Measurements from ENCODE around the gene PLEKHA8.

DNA sequence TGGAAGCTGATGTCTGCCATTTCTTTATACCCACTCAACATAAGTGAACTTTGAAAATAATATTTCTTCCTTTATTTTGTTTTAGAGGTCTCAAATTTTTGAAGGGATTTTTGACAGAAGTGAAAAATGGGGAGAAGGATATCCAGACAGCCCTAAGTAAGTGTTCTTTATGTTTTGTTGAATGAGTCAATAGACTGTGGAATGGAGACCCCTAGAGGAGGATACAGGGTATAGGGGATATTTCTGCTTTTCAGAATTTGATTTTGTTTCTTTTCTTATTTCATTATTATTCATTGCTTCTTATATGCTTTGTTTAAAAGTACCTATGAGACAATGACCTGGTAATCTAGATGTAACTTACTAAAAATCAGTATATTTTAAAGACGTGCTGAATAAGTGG, 34.4 kb downstream of the PLEKHA8 start:
- TF ChIP-seq YY1 (IDR thresholded peaks at IDR 0.05; ENCODE audit: insufficient read depth, insufficient read length) (no peak), ZNF274 (IDR thresholded peaks at IDR 0.05; ENCODE audit: low read depth, low read length) (no peak), SUZ12 (IDR thresholded peaks at IDR 0.05; ENCODE audit: extremely low read depth, insufficient read depth, insufficient read length) (no peak)

Data from NT2/D1 (cell line).